Small intestine (tissue), 7 donors: ENCODE data around the gene TOX2. TPM values are rescaled to one million over a fixed set of nuclear protein-coding genes. Genes with fewer than 3 reads are reported as not detected.

Experiments
- DNase-seq, 2 donors: peaks; one replicate each; pipeline versions ENCODE4 v3.0.0 to v3.0.0-alpha.2; 2013
- FAIRE-seq: peaks from 2 replicates; lab custom pipeline; 2012; peaks lifted over from hg19 to GRCh38; lab: Jason Lieb, UNC
- H3K27ac ChIP-seq, 3 donors: one replicate each; pipeline ENCODE4 v1.5.1; 2013; ENCODE audit warnings: low read length in 2 of 3, mild to moderate bottlenecking in 2 of 3, control low read depth in 1 of 3, inconsistent platforms in 1 of 3, low read depth in 1 of 3, moderate library complexity in 1 of 3
- H3K27me3 ChIP-seq, 3 donors: one replicate each; pipeline ENCODE4 v1.6.1; 2013; ENCODE audit warnings: low read length in 3 of 3, inconsistent platforms in 1 of 3; ENCODE audit not compliant: control insufficient read depth in 3 of 3, insufficient read depth in 3 of 3
- H3K36me3 ChIP-seq, 3 donors: one replicate each; pipeline ENCODE4 v1.6.1; 2013; ENCODE audit warnings: low read length in 3 of 3, inconsistent platforms in 1 of 3, low read depth in 1 of 3, mild to moderate bottlenecking in 1 of 3, moderate library complexity in 1 of 3; ENCODE audit not compliant: control insufficient read depth in 3 of 3, insufficient read depth in 2 of 3
- H3K4me1 ChIP-seq, 3 donors: one replicate each; pipeline ENCODE4 v1.6.1; 2013; ENCODE audit warnings: low read length in 2 of 3, inconsistent platforms in 1 of 3, low read depth in 1 of 3, mild to moderate bottlenecking in 1 of 3, moderate library complexity in 1 of 3; ENCODE audit not compliant: control insufficient read depth in 3 of 3, insufficient read depth in 2 of 3
- H3K4me3 ChIP-seq, 3 donors: one replicate each; pipeline ENCODE4 v1.5.1; 2013; ENCODE audit warnings: low read length in 3 of 3, control low read depth in 1 of 3, inconsistent platforms in 1 of 3, low read depth in 1 of 3, mild to moderate bottlenecking in 1 of 3, moderate library complexity in 1 of 3
- H3K9me3 ChIP-seq, 2 donors: one replicate each; pipeline ENCODE4 v1.6.1; 2013; ENCODE audit warnings: low read depth in 1 of 2, low read length in 1 of 2; ENCODE audit not compliant: control insufficient read depth in 2 of 2, insufficient read depth in 1 of 2
- WGBS, 3 donors: extraction: QIAGEN DNeasy Blood & Tissue Kit; methylation state at CpG; one replicate each; pipeline ENCODE4 v1.1.7; 2013; 5-methylcytosine and 5-hydroxymethylcytosine counted together
- polyA plus RNA-seq, 4 donors: library from polyadenylated mRNA; stranded (reverse) in 3 of 4; unstranded in 1 of 4; fragments of 200-250 nt in 3 of 4; fragments of 120-200 nt in 1 of 4; gene quantifications; one replicate each; pipeline versions ENCODE4 v1.2.1 to v1.2.3, GENCODE V29; 2013
- donor health status: healthy with polysubstance abuse.
- donor health status: control.
- donor health status: control.
- donor health status: Bipolar disorder and iron deficiency.
- donor health status: healthy.

The TOX2 gene
- polyA plus RNA-seq, 4 donors = 1.7 to 10.6 (median 3.0) TPM; not detected in 1

DNA sequence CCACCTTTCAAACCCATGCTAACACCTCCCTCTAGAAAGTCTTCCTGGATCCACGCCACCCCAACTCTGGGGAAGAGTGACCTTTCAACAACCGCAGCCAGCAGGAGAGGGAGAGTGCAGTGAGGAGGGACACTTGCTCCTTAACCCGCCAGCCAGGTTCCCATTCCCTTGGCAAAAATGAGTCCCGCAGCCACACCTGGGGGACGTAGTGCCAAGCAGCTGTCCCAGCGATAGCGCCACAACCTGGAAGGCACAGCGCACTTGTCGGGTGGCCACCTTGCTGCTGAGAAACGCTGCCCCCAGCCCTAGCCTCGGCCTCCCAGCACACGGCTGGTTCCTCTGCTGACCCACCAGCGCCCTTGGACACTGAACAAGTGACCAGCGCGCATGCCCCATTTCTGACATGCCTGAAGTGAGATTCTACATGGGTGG lies 153.0 kb downstream of the TOX2 start:
- Histone ChIP-seq H3K4me1 (no peaks in the 10 kb centered on the region), H3K9me3 (no peaks in the 10 kb centered on the region), H3K27me3 (no peaks in the 10 kb centered on the region), H3K27ac (no peak overlapping the region), H3K36me3 (no peaks in the 10 kb centered on the region), H3K4me3 (no peak overlapping the region)
- WGBS, 3 donors = 88 to 95% (median 91%) methylated on average over 15 of the region's 15 CpGs
- DNase-seq = no peak
- FAIRE-seq = no peak

DNA sequence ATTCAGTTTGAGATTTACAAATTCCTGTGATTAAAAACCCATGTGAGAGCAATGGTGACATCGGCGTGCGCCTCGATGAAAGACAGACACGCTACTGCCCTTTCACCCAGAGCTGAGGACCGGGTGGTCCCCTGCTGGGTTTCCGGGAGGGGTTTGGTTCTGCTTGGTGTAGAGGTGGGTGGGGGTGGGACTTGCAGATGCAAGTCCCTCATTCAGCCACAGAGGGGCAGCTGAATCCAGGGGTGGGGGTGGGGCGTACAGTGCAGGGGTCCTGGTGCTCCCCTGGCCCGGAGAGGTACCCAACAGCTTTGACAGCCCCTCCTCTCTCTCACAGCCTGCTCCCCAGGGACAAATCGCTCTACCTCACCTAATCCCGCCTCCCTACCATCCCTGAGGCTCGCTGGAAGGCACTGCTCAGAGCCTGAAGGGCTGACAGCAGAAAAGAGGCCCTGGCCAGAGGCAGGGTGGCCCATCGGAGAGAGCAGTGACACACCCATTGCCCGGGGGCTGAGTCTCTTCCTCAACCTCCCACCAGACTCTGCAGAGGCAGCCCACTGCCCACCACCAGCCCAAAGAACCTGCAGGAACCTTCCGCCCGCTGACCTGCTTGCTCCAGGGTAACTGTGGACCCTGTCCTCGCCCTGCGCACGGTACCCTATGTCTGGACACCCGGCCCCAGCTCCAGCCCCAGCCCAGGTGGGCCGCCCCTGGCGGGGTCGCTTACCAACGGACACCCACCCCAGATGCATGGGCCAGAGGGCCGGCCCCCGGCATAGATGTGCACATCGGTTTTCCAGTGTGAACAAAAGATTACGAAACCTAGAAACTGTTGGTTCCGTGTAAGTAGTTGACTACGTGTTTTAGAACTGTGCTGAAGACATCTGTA lies 153.9 kb downstream of the TOX2 start:
- H3K4me3 ChIP-seq = no peak overlapping the region
- H3K27ac ChIP-seq = peak overlapping the region in 1 of 3 donors; percentile 63
- DNase-seq (no peak), FAIRE-seq (no peak)
- no peaks in the 10 kb centered on the region for H3K27me3 ChIP-seq
- 77 to 79% (median 78%) methylated on average over 29 to 30 of the region's 30 CpGs for WGBS, 3 donors
- H3K4me1 ChIP-seq = no peaks in the 10 kb centered on the region
- H3K36me3 ChIP-seq = no peaks in the 10 kb centered on the region
- H3K9me3 ChIP-seq = no peaks in the 10 kb centered on the region

- Histone ChIP-seq H3K27me3 (no peaks in the 10 kb centered on the region), H3K27ac (peak overlapping the region in 1 of 3 donors; percentile 63), H3K4me1 (no peaks in the 10 kb centered on the region), H3K9me3 (no peaks in the 10 kb centered on the region), H3K4me3 (no peak overlapping the region), H3K36me3 (no peaks in the 10 kb centered on the region)
- FAIRE-seq = no peak
- DNase-seq = peak in 1 of 2 donors; percentile 44
- 67 to 76% (median 67%) methylated on average over 26 of the region's 26 CpGs for WGBS, 3 donors
These were observed 154.8 kb downstream of the TOX2 start for GRCh38 chr20:44069203-44070011.

- no peaks in the 10 kb centered on the region for H3K9me3 ChIP-seq
- no peak for DNase-seq
- no peaks in the 10 kb centered on the region for H3K27me3 ChIP-seq
- H3K4me3 ChIP-seq = no peak overlapping the region
- H3K36me3 ChIP-seq = no peaks in the 10 kb centered on the region
- WGBS, 3 donors = 62 to 71% (median 67%) methylated on average over 17 of the region's 17 CpGs
- peak overlapping the region in 2 of 3 donors; percentile 27 to 63 for H3K27ac ChIP-seq
- no peaks in the 10 kb centered on the region for H3K4me1 ChIP-seq
- FAIRE-seq = no peak
These were observed 155.7 kb downstream of the TOX2 start for GRCh38 chr20:44070139-44070900.

DNA sequence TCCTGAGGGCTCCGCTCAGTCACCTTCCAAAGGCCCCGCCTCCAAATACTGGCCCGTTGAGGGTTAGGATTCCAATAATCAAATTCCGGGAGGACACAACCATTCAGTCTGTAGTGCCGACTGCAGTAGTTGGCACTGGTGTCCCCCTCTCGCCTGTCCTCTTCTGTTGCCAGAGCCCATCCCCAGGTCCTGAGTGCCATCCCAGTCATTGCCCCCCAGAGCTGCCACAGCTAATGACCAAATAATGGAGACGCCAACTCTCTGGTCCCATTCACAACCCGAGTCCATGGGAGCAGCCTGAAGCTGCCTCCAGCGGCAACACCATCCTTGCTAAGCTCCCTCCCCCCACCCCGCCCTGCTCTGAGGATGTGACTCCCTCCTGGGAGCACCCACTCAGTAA lies 156.4 kb downstream of the TOX2 start:
- WGBS, 3 donors = 77 to 91% (median 86%) methylated on average over 10 of the region's 10 CpGs
- no peak for DNase-seq
- H3K27ac ChIP-seq = no peak overlapping the region

DNA sequence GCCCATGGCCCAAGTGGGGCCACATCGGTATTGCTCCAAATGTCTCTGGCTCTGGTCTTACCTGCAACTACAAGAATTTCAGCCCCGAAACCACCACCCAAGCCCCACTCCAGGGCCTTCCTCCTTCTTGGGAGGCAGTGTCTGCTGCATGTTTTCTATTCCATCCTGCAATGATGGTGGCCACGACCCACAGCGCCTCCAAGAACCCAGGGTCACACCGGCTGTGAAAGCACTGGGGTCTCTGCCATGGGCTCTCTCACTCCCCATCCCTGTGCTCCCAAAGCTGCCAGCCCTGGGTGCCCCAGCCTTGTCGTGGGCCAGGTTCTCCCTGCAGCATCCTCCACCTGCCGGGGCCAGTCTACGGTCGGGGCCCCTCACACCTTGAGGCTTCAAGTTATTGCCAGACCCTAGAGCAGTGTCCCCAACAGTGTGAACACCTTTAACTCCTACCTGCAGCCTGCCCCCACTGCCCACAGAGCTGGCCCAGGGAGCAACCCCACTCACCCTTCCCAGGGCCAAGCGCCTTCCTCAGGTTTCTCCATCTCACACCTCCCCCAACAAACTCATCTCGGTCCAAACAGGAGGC lies 157.0 kb downstream of the TOX2 start:
- Histone ChIP-seq H3K4me3 (no peak overlapping the region), H3K27ac (no peak overlapping the region), H3K27me3 (no peaks in the 10 kb centered on the region), H3K36me3 (no peaks in the 10 kb centered on the region), H3K9me3 (no peaks in the 10 kb centered on the region), H3K4me1 (no peaks in the 10 kb centered on the region)
- FAIRE-seq = no peak
- no peak for DNase-seq
- 84 to 87% (median 87%) methylated on average over 11 of the region's 11 CpGs for WGBS, 3 donors

More for the DNA sequence above, 156.4 kb downstream of the TOX2 start:
- no peaks in the 10 kb centered on the region for H3K9me3 ChIP-seq
- H3K27me3 ChIP-seq = no peaks in the 10 kb centered on the region
- H3K4me1 ChIP-seq = no peaks in the 10 kb centered on the region
- FAIRE-seq = no peak
- no peak overlapping the region for H3K4me3 ChIP-seq
- no peaks in the 10 kb centered on the region for H3K36me3 ChIP-seq

- Histone ChIP-seq H3K9me3 (no peaks in the 10 kb centered on the region), H3K27ac (no peak overlapping the region), H3K27me3 (no peaks in the 10 kb centered on the region), H3K36me3 (no peaks in the 10 kb centered on the region), H3K4me1 (no peaks in the 10 kb centered on the region), H3K4me3 (no peak overlapping the region)
- FAIRE-seq = no peak
- WGBS, 3 donors = 52 to 63% (median 54%) methylated on average over 6 of the region's 6 CpGs
- no peak for DNase-seq
These were observed 157.7 kb downstream of the TOX2 start for GRCh38 chr20:44072384-44072783.
